HEK293 (cell line): ENCODE results near the gene ATP6V0C.
A peak's percentile ranks its signal among the peaks of the same experiment; 100 is the strongest.

Experiments used
- GLIS2 ChIP-seq: fragments of 450-650 bp; formaldehyde crosslinking; IDR thresholded peaks from 2 replicates; pipeline ENCODE4 v1.5.1; 2016; ENCODE audit warnings: missing biosample characterization, missing genetic modification characterization
- IKZF3 ChIP-seq: fragments of 450-650 bp; IDR thresholded peaks from 2 replicates; pipeline ENCODE4 v1.5.0; 2018; ENCODE audit warnings: missing biosample characterization, mild to moderate bottlenecking, missing genetic modification characterization, moderate library complexity
- KLF10 ChIP-seq: fragments of 450-650 bp; IDR thresholded peaks from 2 replicates; pipeline ENCODE4 v1.5.1; 2018; ENCODE audit warnings: missing biosample characterization, mild to moderate bottlenecking, missing genetic modification characterization
- KLF7 ChIP-seq: fragments of 450-650 bp; formaldehyde crosslinking; IDR thresholded peaks from 2 replicates; pipeline ENCODE4 v1.5.1; 2016; ENCODE audit warnings: missing biosample characterization, missing genetic modification characterization, borderline replicate concordance
- KLF9 ChIP-seq: fragments of 450-650 bp; formaldehyde crosslinking; IDR thresholded peaks from 2 replicates; pipeline ENCODE4 v1.5.1; 2016; ENCODE audit warnings: missing biosample characterization, missing genetic modification characterization, low read depth
- SP2 ChIP-seq: fragments of 450-650 bp; formaldehyde crosslinking; IDR thresholded peaks from 2 replicates; pipeline ENCODE4 v1.5.1; 2016; ENCODE audit warnings: missing biosample characterization, missing genetic modification characterization
- SP7 ChIP-seq: fragments of 450-650 bp; formaldehyde crosslinking; IDR thresholded peaks from 2 replicates; pipeline ENCODE4 v1.5.1; 2016; ENCODE audit warnings: missing biosample characterization, missing genetic modification characterization
- WT1 ChIP-seq: fragments of 450-650 bp; formaldehyde crosslinking; IDR thresholded peaks from 2 replicates; pipeline ENCODE4 v1.5.1; 2016; ENCODE audit warnings: missing biosample characterization, missing genetic modification characterization
- ZBTB7A ChIP-seq: fragments of 450-650 bp; formaldehyde crosslinking; IDR thresholded peaks from 2 replicates; pipeline ENCODE4 v1.5.1; 2016; ENCODE audit warnings: low read depth, missing biosample characterization, missing genetic modification characterization
- ZFP69B ChIP-seq: fragments of 450-650 bp; formaldehyde crosslinking; IDR thresholded peaks from 2 replicates; pipeline ENCODE4 v1.5.1; 2016; ENCODE audit warnings: missing biosample characterization, missing genetic modification characterization
- ZNF174 ChIP-seq: fragments of 450-650 bp; formaldehyde crosslinking; IDR thresholded peaks from 2 replicates; pipeline ENCODE4 v1.5.0; 2017; ENCODE audit warnings: missing biosample characterization, mild to moderate bottlenecking, missing genetic modification characterization
- ZNF202 ChIP-seq: fragments of 450-650 bp; formaldehyde crosslinking; IDR thresholded peaks from 2 replicates; pipeline ENCODE4 v1.5.1; 2016; ENCODE audit warnings: missing biosample characterization, missing genetic modification characterization, borderline replicate concordance
- ZNF350 ChIP-seq: fragments of 450-650 bp; formaldehyde crosslinking; IDR thresholded peaks from 2 replicates; pipeline ENCODE4 v1.5.0; 2017; ENCODE audit warnings: missing biosample characterization, mild to moderate bottlenecking, missing genetic modification characterization
- ZNF404 ChIP-seq: fragments of 450-650 bp; formaldehyde crosslinking; IDR thresholded peaks from 2 replicates; pipeline ENCODE4 v1.5.1; 2017; ENCODE audit warnings: missing biosample characterization, missing genetic modification characterization
- ZNF433 ChIP-seq: fragments of 450-650 bp; formaldehyde crosslinking; IDR thresholded peaks from 2 replicates; pipeline ENCODE4 v1.5.1; 2016; ENCODE audit warnings: missing biosample characterization, missing genetic modification characterization, low read depth
- ZNF48 ChIP-seq: fragments of 450-650 bp; formaldehyde crosslinking; IDR thresholded peaks from 2 replicates; pipeline ENCODE4 v1.5.1; 2016; ENCODE audit warnings: missing biosample characterization, missing genetic modification characterization
- ZNF514 ChIP-seq: fragments of 450-650 bp; formaldehyde crosslinking; IDR thresholded peaks from 2 replicates; pipeline ENCODE4 v1.5.1; 2016; ENCODE audit warnings: missing biosample characterization, missing genetic modification characterization
- ZNF549 ChIP-seq: fragments of 450-650 bp; IDR thresholded peaks from 2 replicates; pipeline ENCODE4 v1.5.1; 2018; ENCODE audit warnings: missing biosample characterization, missing genetic modification characterization, mild to moderate bottlenecking, inconsistent platforms, moderate library complexity
- ZNF555 ChIP-seq: fragments of 450-650 bp; formaldehyde crosslinking; conservative IDR thresholded peaks from 2 replicates; pipeline ENCODE4 v1.5.1; 2017; ENCODE audit warnings: missing biosample characterization, mild to moderate bottlenecking, missing genetic modification characterization, inconsistent platforms
- ZNF600 ChIP-seq: fragments of 450-650 bp; formaldehyde crosslinking; IDR thresholded peaks from 2 replicates; pipeline ENCODE4 v1.5.1; 2016; ENCODE audit warnings: missing biosample characterization, missing genetic modification characterization
- ZNF626 ChIP-seq: fragments of 450-650 bp; sonication (Bioruptor Pico); formaldehyde crosslinking; IDR thresholded peaks from 2 replicates; pipeline ENCODE4 v1.5.1; 2018; ENCODE audit warnings: missing biosample characterization, missing genetic modification characterization, inconsistent platforms
- ZNF629 ChIP-seq: fragments of 450-650 bp; formaldehyde crosslinking; IDR thresholded peaks from 2 replicates; pipeline ENCODE4 v1.5.1; 2017; ENCODE audit warnings: missing biosample characterization, missing genetic modification characterization
- ZNF670 ChIP-seq: fragments of 450-650 bp; formaldehyde crosslinking; IDR thresholded peaks from 2 replicates; pipeline ENCODE4 v1.5.1; 2016; ENCODE audit warnings: missing biosample characterization, missing genetic modification characterization, low read depth
- ZNF830 ChIP-seq: fragments of 450-650 bp; IDR thresholded peaks from 2 replicates; pipeline ENCODE4 v1.5.0; 2018; ENCODE audit warnings: missing biosample characterization, missing genetic modification characterization, low read depth, mild to moderate bottlenecking, moderate library complexity
- TF ChIP-seq, protein P1 (sequence below): fragments of 450-650 bp; formaldehyde crosslinking; IDR thresholded peaks from 2 replicates; pipeline ENCODE4 v1.5.1; 2017; ENCODE audit warnings: missing biosample characterization, missing genetic modification characterization
- TF ChIP-seq, protein P2 (sequence below): fragments of 450-650 bp; formaldehyde crosslinking; IDR thresholded peaks from 2 replicates; pipeline ENCODE4 v1.5.1; 2016; ENCODE audit warnings: missing biosample characterization, missing genetic modification characterization
- TF ChIP-seq, protein P3 (sequence below): fragments of 450-650 bp; formaldehyde crosslinking; conservative IDR thresholded peaks from 2 replicates; pipeline ENCODE4 v1.5.1; 2016; ENCODE audit warnings: low read depth, missing biosample characterization, missing genetic modification characterization
- TF ChIP-seq, protein P4 (sequence below): fragments of 450-650 bp; formaldehyde crosslinking; IDR thresholded peaks from 2 replicates; pipeline ENCODE4 v1.5.1; 2016; ENCODE audit warnings: missing biosample characterization, missing genetic modification characterization
- TF ChIP-seq, protein P5 (sequence below): fragments of 450-650 bp; formaldehyde crosslinking; IDR thresholded peaks from 2 replicates; pipeline ENCODE4 v1.5.1; 2016; ENCODE audit warnings: missing biosample characterization, missing genetic modification characterization

Gene ATP6V0C

DNA sequence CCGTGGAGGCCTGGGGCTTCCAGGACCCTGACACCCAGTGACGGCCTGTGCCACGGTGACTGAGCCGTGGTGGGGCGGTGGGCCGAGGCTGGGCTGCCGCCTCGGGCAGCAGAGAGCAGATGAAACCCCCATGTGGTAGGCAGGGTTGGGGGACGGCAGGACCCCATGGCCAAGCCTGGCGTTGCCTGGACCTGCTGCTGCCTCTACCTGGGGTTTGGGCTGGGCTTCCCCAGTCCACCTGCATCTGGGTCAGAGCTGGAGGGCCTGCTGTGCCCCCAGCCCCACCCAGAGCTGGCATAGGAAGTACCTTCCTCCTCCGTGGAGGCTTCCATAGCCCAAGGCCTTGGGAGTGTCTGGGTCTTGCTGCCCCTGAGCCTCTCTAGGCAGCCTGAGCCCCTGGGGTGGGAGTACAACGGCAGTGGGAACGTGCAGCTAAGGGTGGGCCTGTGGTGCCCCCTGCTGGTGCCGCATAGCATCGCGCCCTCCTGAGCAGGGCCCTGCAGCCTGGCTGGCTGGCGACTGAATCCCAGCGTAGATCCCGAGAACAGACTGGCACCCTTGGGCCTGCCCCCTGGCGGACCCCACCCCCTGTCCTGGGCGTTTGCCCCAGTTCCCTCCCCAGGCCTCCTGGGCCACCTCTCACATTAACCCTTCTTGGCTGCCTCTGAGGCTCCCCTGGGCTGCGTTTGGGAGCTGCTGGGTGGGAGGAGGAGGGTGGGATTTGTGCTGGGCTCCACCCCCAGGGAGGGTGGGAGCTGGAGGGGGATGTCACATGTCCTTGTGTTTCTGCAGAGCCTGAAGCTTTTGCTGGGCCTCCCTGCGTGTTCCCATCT, 12.6 kb upstream of the ATP6V0C start (continued):
- TF ChIP-seq, protein P1, sequence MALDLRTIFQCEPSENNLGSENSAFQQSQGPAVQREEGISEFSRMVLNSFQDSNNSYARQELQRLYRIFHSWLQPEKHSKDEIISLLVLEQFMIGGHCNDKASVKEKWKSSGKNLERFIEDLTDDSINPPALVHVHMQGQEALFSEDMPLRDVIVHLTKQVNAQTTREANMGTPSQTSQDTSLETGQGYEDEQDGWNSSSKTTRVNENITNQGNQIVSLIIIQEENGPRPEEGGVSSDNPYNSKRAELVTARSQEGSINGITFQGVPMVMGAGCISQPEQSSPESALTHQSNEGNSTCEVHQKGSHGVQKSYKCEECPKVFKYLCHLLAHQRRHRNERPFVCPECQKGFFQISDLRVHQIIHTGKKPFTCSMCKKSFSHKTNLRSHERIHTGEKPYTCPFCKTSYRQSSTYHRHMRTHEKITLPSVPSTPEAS (tag by site-specific recombination), result no peak
- TF ChIP-seq, protein P2, sequence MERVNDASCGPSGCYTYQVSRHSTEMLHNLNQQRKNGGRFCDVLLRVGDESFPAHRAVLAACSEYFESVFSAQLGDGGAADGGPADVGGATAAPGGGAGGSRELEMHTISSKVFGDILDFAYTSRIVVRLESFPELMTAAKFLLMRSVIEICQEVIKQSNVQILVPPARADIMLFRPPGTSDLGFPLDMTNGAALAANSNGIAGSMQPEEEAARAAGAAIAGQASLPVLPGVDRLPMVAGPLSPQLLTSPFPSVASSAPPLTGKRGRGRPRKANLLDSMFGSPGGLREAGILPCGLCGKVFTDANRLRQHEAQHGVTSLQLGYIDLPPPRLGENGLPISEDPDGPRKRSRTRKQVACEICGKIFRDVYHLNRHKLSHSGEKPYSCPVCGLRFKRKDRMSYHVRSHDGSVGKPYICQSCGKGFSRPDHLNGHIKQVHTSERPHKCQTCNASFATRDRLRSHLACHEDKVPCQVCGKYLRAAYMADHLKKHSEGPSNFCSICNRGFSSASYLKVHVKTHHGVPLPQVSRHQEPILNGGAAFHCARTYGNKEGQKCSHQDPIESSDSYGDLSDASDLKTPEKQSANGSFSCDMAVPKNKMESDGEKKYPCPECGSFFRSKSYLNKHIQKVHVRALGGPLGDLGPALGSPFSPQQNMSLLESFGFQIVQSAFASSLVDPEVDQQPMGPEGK, result peak; percentile 88
- peak; percentile 64; the same call in 1 of the 2 replicates for TF ChIP-seq KLF9 (tag by site-specific recombination)
- no peak for TF ChIP-seq ZNF626 (tag by site-specific recombination)
- TF ChIP-seq SP2 (tag by site-specific recombination), result peak; percentile 90
- TF ChIP-seq ZNF830, result no peak
- TF ChIP-seq ZNF514 (tag by site-specific recombination), result no peak
- TF ChIP-seq ZNF202, result no peak
- TF ChIP-seq ZFP69B (tag by site-specific recombination), result peak; percentile 88
- no peak for TF ChIP-seq KLF7 (tag by site-specific recombination)
- TF ChIP-seq ZBTB7A (tag by site-specific recombination), result peak; percentile 36; the same call in 1 of the 2 replicates
- no peak for TF ChIP-seq ZNF433 (tag by site-specific recombination)
- no peak for TF ChIP-seq ZNF670 (tag by site-specific recombination)
- TF ChIP-seq, protein P3, sequence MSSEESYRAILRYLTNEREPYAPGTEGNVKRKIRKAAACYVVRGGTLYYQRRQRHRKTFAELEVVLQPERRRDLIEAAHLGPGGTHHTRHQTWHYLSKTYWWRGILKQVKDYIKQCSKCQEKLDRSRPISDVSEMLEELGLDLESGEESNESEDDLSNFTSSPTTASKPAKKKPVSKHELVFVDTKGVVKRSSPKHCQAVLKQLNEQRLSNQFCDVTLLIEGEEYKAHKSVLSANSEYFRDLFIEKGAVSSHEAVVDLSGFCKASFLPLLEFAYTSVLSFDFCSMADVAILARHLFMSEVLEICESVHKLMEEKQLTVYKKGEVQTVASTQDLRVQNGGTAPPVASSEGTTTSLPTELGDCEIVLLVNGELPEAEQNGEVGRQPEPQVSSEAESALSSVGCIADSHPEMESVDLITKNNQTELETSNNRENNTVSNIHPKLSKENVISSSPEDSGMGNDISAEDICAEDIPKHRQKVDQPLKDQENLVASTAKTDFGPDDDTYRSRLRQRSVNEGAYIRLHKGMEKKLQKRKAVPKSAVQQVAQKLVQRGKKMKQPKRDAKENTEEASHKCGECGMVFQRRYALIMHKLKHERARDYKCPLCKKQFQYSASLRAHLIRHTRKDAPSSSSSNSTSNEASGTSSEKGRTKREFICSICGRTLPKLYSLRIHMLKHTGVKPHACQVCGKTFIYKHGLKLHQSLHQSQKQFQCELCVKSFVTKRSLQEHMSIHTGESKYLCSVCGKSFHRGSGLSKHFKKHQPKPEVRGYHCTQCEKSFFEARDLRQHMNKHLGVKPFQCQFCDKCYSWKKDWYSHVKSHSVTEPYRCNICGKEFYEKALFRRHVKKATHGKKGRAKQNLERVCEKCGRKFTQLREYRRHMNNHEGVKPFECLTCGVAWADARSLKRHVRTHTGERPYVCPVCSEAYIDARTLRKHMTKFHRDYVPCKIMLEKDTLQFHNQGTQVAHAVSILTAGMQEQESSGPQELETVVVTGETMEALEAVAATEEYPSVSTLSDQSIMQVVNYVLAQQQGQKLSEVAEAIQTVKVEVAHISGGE (tag by site-specific recombination), result no peak
- 0 out of 2 replicates have a peak, but pooled peaks have one; percentile 46 for TF ChIP-seq KLF10 (tag by site-specific recombination)
- peak; percentile 87 for TF ChIP-seq GLIS2 (tag by site-specific recombination)
- peak; percentile 43; the same call in 1 of the 2 replicates for TF ChIP-seq IKZF3 (tag by site-specific recombination)
- peak; percentile 30; the same call in 1 of the 2 replicates for TF ChIP-seq SP7 (tag by site-specific recombination)
- TF ChIP-seq ZNF350 (tag by site-specific recombination), result no peak
- no peak for TF ChIP-seq ZNF549
- TF ChIP-seq ZNF404 (tag by site-specific recombination), result no peak
- no peak for TF ChIP-seq ZNF174
- TF ChIP-seq ZNF555 (tag by site-specific recombination), result no peak
- TF ChIP-seq ZNF629 (tag by site-specific recombination), result peak; percentile 54
- no peak for TF ChIP-seq ZNF48
- TF ChIP-seq, protein P4, sequence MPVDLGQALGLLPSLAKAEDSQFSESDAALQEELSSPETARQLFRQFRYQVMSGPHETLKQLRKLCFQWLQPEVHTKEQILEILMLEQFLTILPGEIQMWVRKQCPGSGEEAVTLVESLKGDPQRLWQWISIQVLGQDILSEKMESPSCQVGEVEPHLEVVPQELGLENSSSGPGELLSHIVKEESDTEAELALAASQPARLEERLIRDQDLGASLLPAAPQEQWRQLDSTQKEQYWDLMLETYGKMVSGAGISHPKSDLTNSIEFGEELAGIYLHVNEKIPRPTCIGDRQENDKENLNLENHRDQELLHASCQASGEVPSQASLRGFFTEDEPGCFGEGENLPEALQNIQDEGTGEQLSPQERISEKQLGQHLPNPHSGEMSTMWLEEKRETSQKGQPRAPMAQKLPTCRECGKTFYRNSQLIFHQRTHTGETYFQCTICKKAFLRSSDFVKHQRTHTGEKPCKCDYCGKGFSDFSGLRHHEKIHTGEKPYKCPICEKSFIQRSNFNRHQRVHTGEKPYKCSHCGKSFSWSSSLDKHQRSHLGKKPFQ, result peak; percentile 88
- peak; percentile 84 for TF ChIP-seq ZNF600 (tag by site-specific recombination)
- no peak for TF ChIP-seq WT1 (tag by site-specific recombination)
- TF ChIP-seq, protein P5, sequence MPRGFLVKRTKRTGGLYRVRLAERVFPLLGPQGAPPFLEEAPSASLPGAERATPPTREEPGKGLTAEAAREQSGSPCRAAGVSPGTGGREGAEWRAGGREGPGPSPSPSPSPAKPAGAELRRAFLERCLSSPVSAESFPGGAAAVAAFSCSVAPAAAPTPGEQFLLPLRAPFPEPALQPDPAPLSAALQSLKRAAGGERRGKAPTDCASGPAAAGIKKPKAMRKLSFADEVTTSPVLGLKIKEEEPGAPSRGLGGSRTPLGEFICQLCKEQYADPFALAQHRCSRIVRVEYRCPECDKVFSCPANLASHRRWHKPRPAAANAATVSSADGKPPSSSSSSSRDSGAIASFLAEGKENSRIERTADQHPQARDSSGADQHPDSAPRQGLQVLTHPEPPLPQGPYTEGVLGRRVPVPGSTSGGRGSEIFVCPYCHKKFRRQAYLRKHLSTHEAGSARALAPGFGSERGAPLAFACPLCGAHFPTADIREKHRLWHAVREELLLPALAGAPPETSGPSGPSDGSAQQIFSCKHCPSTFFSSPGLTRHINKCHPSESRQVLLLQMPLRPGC (tag by site-specific recombination), result peak; percentile 28; the same call in 1 of the 2 replicates
